ENCODE measurements around the gene ZNF474.

DNA sequence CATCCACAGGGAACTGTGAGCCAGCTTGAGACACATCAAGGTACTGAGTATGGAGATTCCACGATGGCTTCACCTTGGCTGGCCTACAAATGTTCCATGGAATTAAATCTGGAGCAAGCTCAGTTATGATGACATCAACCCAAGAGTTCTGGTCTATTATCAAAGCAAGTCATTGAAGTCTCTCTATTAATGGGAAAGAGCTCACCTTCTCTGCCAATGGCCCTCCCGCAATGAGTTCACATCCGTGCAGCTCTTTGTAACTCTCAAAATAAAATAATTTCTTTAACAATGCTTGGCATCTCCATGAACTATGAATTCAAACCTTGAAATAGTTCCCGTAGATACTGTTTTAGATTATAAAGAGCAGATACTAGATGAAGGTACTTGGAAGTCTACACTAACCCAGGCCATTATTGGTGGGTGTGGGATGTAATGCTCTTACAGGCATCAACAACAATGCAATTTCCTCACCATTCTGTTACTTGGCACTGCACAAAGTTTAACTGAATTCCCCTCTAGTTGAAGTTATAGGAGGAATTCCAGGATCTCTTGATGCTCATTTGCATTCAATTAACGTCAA lies 55.4 kb downstream of the ZNF474 start:
- TF ChIP-seq POLR2A (IDR thresholded peaks at IDR 0.05; ENCODE audit: extremely low read depth, insufficient read length), result no peak
- TF ChIP-seq, protein P1, sequence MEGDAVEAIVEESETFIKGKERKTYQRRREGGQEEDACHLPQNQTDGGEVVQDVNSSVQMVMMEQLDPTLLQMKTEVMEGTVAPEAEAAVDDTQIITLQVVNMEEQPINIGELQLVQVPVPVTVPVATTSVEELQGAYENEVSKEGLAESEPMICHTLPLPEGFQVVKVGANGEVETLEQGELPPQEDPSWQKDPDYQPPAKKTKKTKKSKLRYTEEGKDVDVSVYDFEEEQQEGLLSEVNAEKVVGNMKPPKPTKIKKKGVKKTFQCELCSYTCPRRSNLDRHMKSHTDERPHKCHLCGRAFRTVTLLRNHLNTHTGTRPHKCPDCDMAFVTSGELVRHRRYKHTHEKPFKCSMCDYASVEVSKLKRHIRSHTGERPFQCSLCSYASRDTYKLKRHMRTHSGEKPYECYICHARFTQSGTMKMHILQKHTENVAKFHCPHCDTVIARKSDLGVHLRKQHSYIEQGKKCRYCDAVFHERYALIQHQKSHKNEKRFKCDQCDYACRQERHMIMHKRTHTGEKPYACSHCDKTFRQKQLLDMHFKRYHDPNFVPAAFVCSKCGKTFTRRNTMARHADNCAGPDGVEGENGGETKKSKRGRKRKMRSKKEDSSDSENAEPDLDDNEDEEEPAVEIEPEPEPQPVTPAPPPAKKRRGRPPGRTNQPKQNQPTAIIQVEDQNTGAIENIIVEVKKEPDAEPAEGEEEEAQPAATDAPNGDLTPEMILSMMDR (IDR thresholded peaks at IDR 0.05; ENCODE audit: low read depth, low read length), result no peak
